Effector memory CD4-positive, alpha-beta T cell (primary cell): ENCODE data around the gene PHYHD1.

Source experiments
- DNase-seq, 3 donors: peaks; one replicate each; pipeline ENCODE4 v3.0.0-alpha.2; 2020
- H3K27ac ChIP-seq: 2 replicates; pipeline ENCODE4 v1.7.0; 2013; ENCODE audit warnings: mild to moderate bottlenecking, low read length, moderate library complexity; ENCODE audit not compliant: insufficient read depth, poor library complexity, severe bottlenecking
- H3K27me3 ChIP-seq: replicated peaks from 2 replicates; pipeline ENCODE4 v1.7.0; 2013; ENCODE audit warnings: mild to moderate bottlenecking, low read length; ENCODE audit not compliant: insufficient read depth, control insufficient read depth, poor library complexity, severe bottlenecking
- H3K36me3 ChIP-seq: 2 replicates; pipeline ENCODE4 v1.7.0; 2013; ENCODE audit warnings: mild to moderate bottlenecking, low read length, moderate library complexity; ENCODE audit not compliant: control insufficient read depth, insufficient read depth
- H3K4me1 ChIP-seq: 2 replicates; pipeline ENCODE4 v1.7.0; 2013; ENCODE audit warnings: low read length, mild to moderate bottlenecking; ENCODE audit not compliant: control insufficient read depth, insufficient read depth, poor library complexity, severe bottlenecking
- H3K4me3 ChIP-seq: 2 replicates; pipeline ENCODE4 v1.7.0; 2013; ENCODE audit warnings: low read length, low read depth, mild to moderate bottlenecking; ENCODE audit not compliant: insufficient read depth, poor library complexity, severe bottlenecking
- H3K9me3 ChIP-seq: 2 replicates; pipeline ENCODE4 v1.7.0; 2013; ENCODE audit warnings: mild to moderate bottlenecking, low read length, moderate library complexity; ENCODE audit not compliant: control insufficient read depth

Gene PHYHD1

DNA sequence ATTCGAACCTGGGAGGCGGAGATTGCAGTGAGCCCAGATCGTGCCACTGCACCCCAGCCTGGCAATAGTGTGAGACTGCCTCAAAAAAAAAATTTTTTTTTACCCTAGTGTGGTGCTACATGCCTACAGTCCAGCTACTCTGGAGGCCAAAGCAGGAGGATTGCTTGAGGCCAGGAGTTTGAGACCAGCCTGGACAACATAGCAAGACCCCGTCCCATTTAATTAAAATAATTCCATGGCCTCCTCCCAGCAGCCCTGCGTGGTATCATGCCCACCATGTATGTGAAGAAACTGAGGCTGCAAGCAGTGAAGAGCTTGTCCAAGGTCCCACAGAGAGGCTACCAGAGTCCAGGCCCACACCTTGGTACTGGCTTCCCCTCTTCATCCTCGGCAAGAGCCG, 19.4 kb upstream of the PHYHD1 start:
- Histone ChIP-seq H3K9me3 (no peaks in the 10 kb centered on the region), H3K36me3 (no peaks in the 10 kb centered on the region), H3K27me3 (no peaks in the 10 kb centered on the region), H3K27ac (peak overlapping the region; percentile 82), H3K4me1 (peaks cover 72% of the 10 kb centered on the region), H3K4me3 (no peak overlapping the region)
- no peak for DNase-seq

GRCh38 chr9:128901822-128902221, 19.0 kb upstream of the PHYHD1 start:
- Histone ChIP-seq H3K9me3 (no peaks in the 10 kb centered on the region), H3K27ac (peak overlapping the region; percentile 82), H3K4me1 (peaks cover 75% of the 10 kb centered on the region), H3K4me3 (no peak overlapping the region), H3K27me3 (no peaks in the 10 kb centered on the region), H3K36me3 (peaks cover 2% of the 10 kb centered on the region)
- DNase-seq: no peak

DNA sequence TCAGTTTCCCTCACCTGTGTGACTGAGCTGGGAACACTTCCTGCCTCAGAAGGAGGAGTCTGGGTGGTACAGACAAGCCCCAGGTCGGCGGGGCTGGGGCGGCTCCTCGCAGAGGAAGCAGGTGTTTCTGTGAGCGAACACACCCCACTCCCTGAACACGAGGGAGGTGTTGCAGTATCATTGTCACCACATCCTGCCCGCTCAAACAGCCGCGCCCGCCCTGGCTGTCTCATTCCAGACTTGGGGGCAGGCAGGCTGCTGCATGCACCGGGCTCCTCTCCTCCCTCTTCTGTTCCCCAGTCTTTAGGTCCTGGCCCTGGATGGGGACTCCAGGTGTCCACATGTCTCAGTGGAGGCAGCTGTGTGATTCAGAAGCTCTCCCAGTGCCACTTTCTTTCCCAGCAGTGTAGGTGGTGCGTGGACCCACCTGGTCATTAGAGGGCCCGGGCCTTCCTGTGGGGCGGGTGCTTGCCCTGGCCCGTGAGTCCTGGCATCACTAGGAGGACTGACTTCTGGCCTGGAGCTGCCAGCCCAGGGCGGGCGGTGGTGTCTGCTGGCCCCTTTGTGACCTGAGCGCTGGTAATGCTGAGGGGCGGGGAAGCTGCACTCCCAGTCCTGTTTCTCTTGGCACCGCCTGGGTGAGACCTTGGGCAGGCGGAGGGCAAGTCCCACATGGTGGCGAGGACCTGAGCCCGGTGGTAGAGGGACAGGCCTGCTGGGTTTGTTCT, 18.3 kb upstream of the PHYHD1 start:
- Histone ChIP-seq H3K4me3 (peak overlapping the region; percentile 48), H3K27me3 (no peaks in the 10 kb centered on the region), H3K4me1 (peaks cover 70% of the 10 kb centered on the region), H3K9me3 (no peaks in the 10 kb centered on the region), H3K27ac (peak overlapping the region; percentile 82), H3K36me3 (peaks cover 7% of the 10 kb centered on the region)
- peak; percentile 71 to 76 (median 73) for DNase-seq

- H3K36me3 ChIP-seq: peaks cover 12% of the 10 kb centered on the region
- peaks cover 65% of the 10 kb centered on the region for H3K4me1 ChIP-seq
- H3K9me3 ChIP-seq: no peaks in the 10 kb centered on the region
- peak overlapping the region; percentile 48 for H3K4me3 ChIP-seq
- no peak for DNase-seq
- no peaks in the 10 kb centered on the region for H3K27me3 ChIP-seq
- H3K27ac ChIP-seq: peak overlapping the region; percentile 82
These were observed 17.7 kb upstream of the PHYHD1 start for GRCh38 chr9:128903079-128903461.

DNA sequence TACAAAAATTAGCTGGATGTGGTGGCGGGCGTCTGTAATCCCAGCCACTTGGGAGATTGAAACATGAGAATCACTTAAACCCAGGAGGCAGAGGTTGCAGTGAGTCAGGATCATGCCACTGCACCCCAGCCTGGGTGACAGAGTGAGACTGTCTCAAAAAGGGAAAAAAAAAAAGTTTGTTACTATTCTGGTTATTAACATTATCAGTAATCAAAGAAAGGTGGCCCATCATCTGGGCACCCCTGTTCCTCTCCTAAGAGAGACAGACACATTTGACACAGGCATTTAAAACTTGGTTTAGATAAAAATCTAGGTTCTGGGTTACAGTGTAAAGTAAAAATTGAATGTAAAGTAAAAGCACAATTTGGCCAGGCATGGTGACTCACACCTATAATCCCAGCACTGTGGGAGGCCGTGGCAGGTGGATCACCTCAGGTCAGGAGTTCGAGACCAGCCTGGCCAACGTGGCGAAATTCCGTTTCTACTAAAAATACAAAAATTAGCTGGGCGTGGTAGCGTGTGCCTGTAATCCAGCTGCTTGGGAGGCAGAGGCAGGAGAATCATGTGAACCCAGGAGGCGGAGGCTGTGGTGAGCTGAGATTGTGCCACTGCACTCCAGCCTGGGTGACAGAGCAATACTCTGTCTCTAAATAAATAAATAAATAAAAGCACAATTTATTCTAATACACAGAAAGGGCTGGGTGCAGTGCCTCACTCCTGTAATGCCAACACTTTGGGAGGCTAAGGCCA, 16.7 kb upstream of the PHYHD1 start:
- Histone ChIP-seq H3K4me1 (peaks cover 55% of the 10 kb centered on the region), H3K9me3 (no peaks in the 10 kb centered on the region), H3K4me3 (no peak overlapping the region), H3K27me3 (no peaks in the 10 kb centered on the region), H3K36me3 (peaks cover 22% of the 10 kb centered on the region), H3K27ac (peak overlapping the region; percentile 46)
- no peak for DNase-seq

DNA sequence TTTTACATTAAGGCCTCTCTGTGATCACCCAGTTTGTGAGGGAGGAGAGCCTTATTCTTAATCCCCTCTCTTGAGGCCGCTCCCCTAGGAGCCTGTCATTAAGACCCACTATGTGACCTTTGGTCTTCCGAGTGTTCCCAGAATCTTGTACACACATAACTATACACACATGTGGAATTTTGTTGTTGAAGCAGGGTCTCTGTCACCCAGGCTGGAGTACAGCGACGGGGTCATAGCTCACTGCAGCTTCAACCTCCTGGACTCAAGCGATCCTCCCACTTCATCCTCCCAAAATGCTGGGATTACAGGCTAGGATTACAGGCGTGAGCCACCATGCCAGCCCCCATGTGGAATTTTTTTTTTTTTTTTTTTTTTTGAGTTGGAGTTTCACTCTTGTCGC, 14.8 kb upstream of the PHYHD1 start:
- peaks cover 37% of the 10 kb centered on the region for H3K4me1 ChIP-seq
- peaks cover 30% of the 10 kb centered on the region for H3K36me3 ChIP-seq
- no peak overlapping the region for H3K27ac ChIP-seq
- H3K9me3 ChIP-seq: no peaks in the 10 kb centered on the region
- H3K27me3 ChIP-seq: no peaks in the 10 kb centered on the region
- no peak overlapping the region for H3K4me3 ChIP-seq
- no peak for DNase-seq

GRCh38 chr9:128906741-128907140, 14.0 kb upstream of the PHYHD1 start:
- Histone ChIP-seq H3K36me3 (peaks cover 30% of the 10 kb centered on the region), H3K9me3 (no peaks in the 10 kb centered on the region), H3K4me1 (peaks cover 37% of the 10 kb centered on the region), H3K27ac (no peak overlapping the region), H3K27me3 (no peaks in the 10 kb centered on the region), H3K4me3 (no peak overlapping the region)
- no peak for DNase-seq

GRCh38 chr9:128908372-128908771, 12.4 kb upstream of the PHYHD1 start:
- DNase-seq: no peak
- Histone ChIP-seq H3K27ac (no peak overlapping the region), H3K4me1 (peaks cover 27% of the 10 kb centered on the region), H3K9me3 (no peaks in the 10 kb centered on the region), H3K4me3 (no peak overlapping the region), H3K36me3 (peaks cover 34% of the 10 kb centered on the region), H3K27me3 (no peaks in the 10 kb centered on the region)

DNA sequence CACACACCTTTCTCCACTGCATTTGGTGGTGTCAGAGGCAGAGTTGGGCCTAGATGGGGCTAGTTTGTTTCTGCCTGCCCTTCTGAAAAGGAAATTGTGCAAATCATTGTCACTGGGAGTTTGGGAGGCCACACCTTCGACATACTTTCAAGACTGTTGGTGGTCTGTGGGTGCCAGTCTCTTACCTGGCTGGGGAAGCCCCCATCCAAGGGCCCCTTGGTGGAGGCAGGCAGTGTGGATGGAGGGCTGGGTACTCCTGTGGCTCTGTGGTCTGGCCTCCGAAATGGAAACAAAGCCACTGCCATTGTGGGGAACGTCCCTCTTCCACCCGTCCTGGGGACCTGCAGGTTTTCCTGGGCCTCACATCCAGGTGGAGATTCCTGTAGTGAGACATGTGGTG, 10.9 kb upstream of the PHYHD1 start:
- Histone ChIP-seq H3K4me1 (peaks cover 17% of the 10 kb centered on the region), H3K36me3 (peaks cover 38% of the 10 kb centered on the region), H3K9me3 (no peaks in the 10 kb centered on the region), H3K27ac (no peak overlapping the region), H3K27me3 (no peaks in the 10 kb centered on the region), H3K4me3 (no peak overlapping the region)
- DNase-seq: no peak

- Histone ChIP-seq H3K4me3 (no peak overlapping the region), H3K36me3 (peaks cover 40% of the 10 kb centered on the region), H3K4me1 (peaks cover 17% of the 10 kb centered on the region), H3K27ac (no peak overlapping the region), H3K27me3 (no peaks in the 10 kb centered on the region), H3K9me3 (no peaks in the 10 kb centered on the region)
- DNase-seq: no peak
These were observed 9.9 kb upstream of the PHYHD1 start for GRCh38 chr9:128910906-128911305.
